ENCODE measurements around the gene OCRL. TPM values are rescaled to one million over a fixed set of nuclear protein-coding genes. Genes with fewer than 3 reads are reported as not detected.

Gene OCRL
- total and polyA plus RNA-seq, 2 of the 13 experiments (the other 11 are each of a cell fraction or from before 2014, with no cell fraction given): 13.4 to 32.0 TPM

GRCh38 chrX:129523079-129523911 lies 16.8 kb upstream of the OCRL start, which contains the start of gene SMARCA1 (continued):
- TF ChIP-seq RBAK (CRISPR knock-in tag; IDR thresholded peaks at IDR 0.05) (no peak), ZNF30 (CRISPR knock-in tag; IDR thresholded peaks at IDR 0.05) (0 out of 2 replicates have a peak, but pooled peaks have one; percentile 39), CREB3 (CRISPR knock-in tag; IDR thresholded peaks at IDR 0.05) (no peak), TRAFD1 (CRISPR knock-in tag; IDR thresholded peaks at IDR 0.05; ENCODE audit: borderline replicate concordance) (no peak), ZSCAN12 (CRISPR knock-in tag; IDR thresholded peaks at IDR 0.05) (no peak), ZNF331 (CRISPR knock-in tag; IDR thresholded peaks at IDR 0.05) (0 out of 2 replicates have a peak, but pooled peaks have one; percentile 22), ZNF460 (CRISPR knock-in tag; IDR thresholded peaks at IDR 0.05; ENCODE audit: borderline replicate concordance) (0 out of 2 replicates have a peak, but pooled peaks have one; percentile 13), ZNF33A (CRISPR knock-in tag; IDR thresholded peaks at IDR 0.05; ENCODE audit: borderline replicate concordance) (no peak), ZNF687 (CRISPR knock-in tag; IDR thresholded peaks at IDR 0.05) (peak; percentile 68), HDAC1 (CRISPR knock-in tag; IDR thresholded peaks at IDR 0.05) (peak; percentile 29; the same call in 1 of the 2 replicates), ZFP36 (IDR thresholded peaks at IDR 0.05; ENCODE audit: borderline replicate concordance, low read depth, low read length, partially characterized antibody) (no peak), BATF2 (CRISPR knock-in tag; IDR thresholded peaks at IDR 0.05) (no peak), ARNT2 (CRISPR knock-in tag; IDR thresholded peaks at IDR 0.05; ENCODE audit: low read depth) (no peak), ZNF143 (CRISPR knock-in tag; IDR thresholded peaks at IDR 0.05) (no peak), FOXK2 (IDR thresholded peaks at IDR 0.05) (no peak), ZXDC (CRISPR knock-in tag; IDR thresholded peaks at IDR 0.05) (no peak), TAF1 (CRISPR knock-in tag; IDR thresholded peaks at IDR 0.05) (peak; percentile 79), SMARCC2 (IDR thresholded peaks at IDR 0.05) (no peak), ZNF274 (CRISPR knock-in tag; IDR thresholded peaks at IDR 0.05) (no peak)

Data from HepG2 (cell line).